Heart left ventricle (tissue), 16 donors: ENCODE results near the gene LBP. TPM values are rescaled to one million over a fixed set of nuclear protein-coding genes. Genes with fewer than 3 reads are reported as not detected.

Experiments used
- ATAC-seq, 4 donors: fragments of 200-7000 bp; cut with Tn5 transposase; one replicate each; pipeline ENCODE4 v1.9.1; 2020 to 2022; ENCODE audit warnings: moderate library complexity in 4 of 4, mild to moderate bottlenecking in 3 of 4, moderate number of reproducible peaks in 1 of 4
- DNase-seq, 5 donors: peaks; one replicate each; pipeline ENCODE4 v3.0.0-alpha.2; 2020
- H3K27ac ChIP-seq, 12 donors: fragments of 200-600 bp; sonication (generic) in 4 of 12; one replicate each; pipeline versions ENCODE4 v1.5.0 to v1.8.0; 2016 to 2022; ENCODE audit warnings: mild to moderate bottlenecking in 2 of 12
- H3K27me3 ChIP-seq, 9 donors: fragments of 200-600 bp; sonication (generic) in 2 of 9; one replicate each; pipeline versions ENCODE4 v1.5.1 to v1.8.0; 2016 to 2022; ENCODE audit warnings: mild to moderate bottlenecking in 3 of 9
- H3K36me3 ChIP-seq, 9 donors: fragments of 200-600 bp; sonication (generic) in 2 of 9; one replicate each; pipeline versions ENCODE4 v1.5.0 to v1.8.0; 2018 to 2022; ENCODE audit warnings: mild to moderate bottlenecking in 2 of 9
- H3K4me1 ChIP-seq, 12 donors: fragments of 200-600 bp; sonication (generic) in 4 of 12; one replicate each; pipeline versions ENCODE4 v1.5.0 to v1.8.0; 2016 to 2022; ENCODE audit warnings: mild to moderate bottlenecking in 3 of 12
- H3K4me3 ChIP-seq, 12 donors: fragments of 200-600 bp; sonication (generic) in 4 of 12; one replicate each; pipeline versions ENCODE4 v1.5.0 to v1.8.0; 2017 to 2022; ENCODE audit warnings: mild to moderate bottlenecking in 9 of 12, moderate library complexity in 4 of 12
- H3K9me3 ChIP-seq, 12 donors: fragments of 200-600 bp; sonication (generic) in 4 of 12; one replicate each; pipeline versions ENCODE4 v1.5.0 to v1.8.0; 2016 to 2022; ENCODE audit warnings: mild to moderate bottlenecking in 1 of 12
- CTCF ChIP-seq, 12 donors: fragments of 200-600 bp; sonication (generic) in 4 of 12; IDR thresholded peaks; one replicate each; pipeline versions ENCODE4 v1.5.0 to v1.8.0; 2018 to 2022; ENCODE audit warnings: antibody characterized with exemption in 12 of 12, mild to moderate bottlenecking in 5 of 12
- POLR2A ChIP-seq, 2 donors: fragments of 450-650 bp; IDR thresholded peaks; one replicate each; pipeline ENCODE4 v1.6.1; 2017; ENCODE audit warnings: antibody characterized with exemption in 2 of 2, mild to moderate bottlenecking in 2 of 2, moderate library complexity in 2 of 2
- WGBS, 4 donors: extraction: QIAGEN DNeasy Blood & Tissue Kit in 2 of 4; methylation state at CpG; one replicate each; pipeline versions ENCODE4 v1.1.5 to v1.1.7; 2013 to 2018; 5-methylcytosine and 5-hydroxymethylcytosine counted together
- intact Hi-C, 10 donors: fragments of 100-400 bp; cut with DNase I; formaldehyde crosslinking; loops; one replicate each; pipeline versions ENCODE4 v1.11.1 to v1.14.2; 2022
- long read RNA-seq, 3 donors: library from polyadenylated mRNA; unstranded; transcript quantifications; one replicate each; pipeline ENCODE4 v2.0.0, GENCODE V29; 2020 to 2021
- polyA plus RNA-seq, 2 donors: library from polyadenylated mRNA; stranded (reverse); fragments of 200-250 nt; gene quantifications; one replicate each; pipeline ENCODE4 v1.2.3, GENCODE V29; 2013
- total RNA-seq, 9 donors: library from RNA; depleted of rRNA in 2 of 9; stranded (reverse); fragments of >200 nt in 2 of 9; fragmentation: NEBNext Ultra II Directional in 3 of 9; extraction: Animal tissue kit (Norgen Biotek cat#: 25700) in 3 of 9; gene quantifications; one replicate each; pipeline versions ENCODE4 v1.1.0 to v1.2.4, GENCODE V29; 2016 to 2023
- donor health status: ischemic (EF 13 %, LVEDD 7.1; RV severe dilation, severe dysfunction).
- donor health status: healthy with polysubstance abuse.
- donor health status: DM: no; HTN: yes; CAD: no.
- donor health status: DM: no; HTN: no; CAD: no.
- donor health status: ischemic (EF 25% LVEDD 6.9; RV normal size, moderate dysfunction).
- donor health status: ischemic (EF 25% LVEDD 5.7; RV mildly dilated, moderate dysfunction).
- donor health status: healthy.
- donor health status: DM: yes; HTN: yes; CAD: no.
- donor health status: ischemic (EF 35%, LVEDD 5.7; RV mildly dilated, moderate dysfunction).
- donor health status: nonischemic (EF 11% LVEDD 7.7; RV severe dilation, severe dysfunction).
- donor health status: DM: yes; HTN: yes; CAD: no.
- donor health status: PGD.
- donor health status: ischemic (EF 29% LVEDD 5.4; RV normal size, mild dysfunction).
- donor health status: nonischemic (EF 23%, LVEDD 6.1; RV moderate dilation, normal function).

Gene LBP
- 1 to 10 TPM in 1 of 9 donors, under 1 TPM in 4, not detected in 4; 0.15 to 1.2 (median 0.35) TPM for total RNA-seq
- polyA plus RNA-seq, result under 1 TPM in 1 of 2 donors, not detected in 1; 0.58 TPM
- long read RNA-seq, donor 1, result 0 reads
- long read RNA-seq, donor 2, partial matches to known transcripts, result 0 of 2 reads
- long read RNA-seq, donor 2, other reads (novel, unspliced or antisense), result 0 of 2 reads
- long read RNA-seq, donor 3, result 0 reads

GRCh38 chr20:38346247-38346651 lies at the start of gene LBP:
Gene LBP (plus strand): TSS chr20:38346482. CDS start chr20:38346517, 35 bp downstream.
- peaks cover 0 to 19% (median 0%) of the 10 kb centered on the region in 12 donors for H3K4me1 ChIP-seq
- no peak for DNase-seq
- peak in 1 of 4 donors; percentile 23 for ATAC-seq
- H3K27ac ChIP-seq, result no peak within 1 kb of the TSS
- H3K36me3 ChIP-seq, result no peaks in the 10 kb centered on the region
- no peaks in the 10 kb centered on the region for H3K27me3 ChIP-seq
- no peak for TF ChIP-seq CTCF (IDR thresholded peaks at IDR 0.05)
- no peak for TF ChIP-seq POLR2A (IDR thresholded peaks at IDR 0.05)
- no peaks in the 10 kb centered on the region for H3K9me3 ChIP-seq
- intact Hi-C loops, result no loop called here
- H3K4me3 ChIP-seq, result no peak within 1 kb of the TSS
- WGBS, 4 donors, result 85 to 92% (median 85%) methylated on average over 3 to 8 of the region's 8 CpGs

- WGBS, 4 donors, result 94 to 97% (median 96%) methylated on average over 7 of the region's 7 CpGs
- DNase-seq (no peak), ATAC-seq (no peak)
- H3K36me3 ChIP-seq, result no peaks in the 10 kb centered on the region
- H3K4me3 ChIP-seq, result no peak overlapping the region
- TF ChIP-seq CTCF (IDR thresholded peaks at IDR 0.05) (no peak), POLR2A (IDR thresholded peaks at IDR 0.05) (no peak)
- peak overlapping the region; percentile 57 to 85 (median 73) for H3K27ac ChIP-seq
- no peaks in the 10 kb centered on the region for H3K9me3 ChIP-seq
- intact Hi-C loops, result loop anchor here in 3 of 10 donors (5.0 to 10.0 kb wide), 2 partner anchors 63 to 66 kb away; no protein-coding TSS in a partner anchor
- H3K4me1 ChIP-seq, result peaks cover 0 to 29% (median 10%) of the 10 kb centered on the region in 12 donors
- H3K27me3 ChIP-seq, result peaks cover 0 to 8% (median 0%) of the 10 kb centered on the region in 9 donors
Observed at GRCh38 chr20:38297916-38298674, 48.2 kb upstream of the LBP start.

- Histone ChIP-seq H3K4me1 (peaks cover 0 to 35% (median 10%) of the 10 kb centered on the region in 12 donors), H3K27me3 (peaks cover 0 to 9% (median 0%) of the 10 kb centered on the region in 9 donors), H3K27ac (peak overlapping the region; percentile 57 to 85 (median 73)), H3K4me3 (no peak overlapping the region), H3K9me3 (no peaks in the 10 kb centered on the region), H3K36me3 (no peaks in the 10 kb centered on the region)
- 26 to 43% (median 35%) methylated on average over 9 to 13 of the region's 13 CpGs for WGBS, 4 donors
- intact Hi-C loops, result loop anchor here in 3 of 10 donors (5.0 to 10.0 kb wide), 2 partner anchors 64 to 67 kb away; no protein-coding TSS in a partner anchor
- TF ChIP-seq POLR2A (IDR thresholded peaks at IDR 0.05), result no peak
- DNase-seq, result peak; percentile 74 to 87 (median 78)
- ATAC-seq, result peak; percentile 81 to 95 (median 93)
Observed at GRCh38 chr20:38298768-38299288, 47.5 kb upstream of the LBP start.

GRCh38 chr20:38299963-38300362 lies 46.3 kb upstream of the LBP start:
- WGBS, 4 donors, result 82 to 87% (median 85%) methylated on average over 5 to 6 of the region's 6 CpGs
- Histone ChIP-seq H3K4me1 (peaks cover 0 to 44% (median 10%) of the 10 kb centered on the region in 12 donors), H3K4me3 (no peak overlapping the region), H3K36me3 (no peaks in the 10 kb centered on the region), H3K9me3 (no peaks in the 10 kb centered on the region), H3K27me3 (peaks cover 0 to 15% (median 0%) of the 10 kb centered on the region in 9 donors), H3K27ac (peak overlapping the region in 5 of 12 donors; percentile 68 to 85 (median 77))
- DNase-seq, result no peak
- no peak for ATAC-seq
- intact Hi-C loops, result loop anchor here in 3 of 10 donors (5.0 to 10.0 kb wide), 2 partner anchors 65 to 68 kb away; no protein-coding TSS in a partner anchor
- TF ChIP-seq POLR2A (IDR thresholded peaks at IDR 0.05), result no peak
- TF ChIP-seq CTCF (IDR thresholded peaks at IDR 0.05), result no peak
